T-helper 2 cell treated with Interferon-gamma antibody and Interleukin-4, amounts not matched to agents 5 μg/mL and 100 μg/mL, for 36 hours (primary cell): ENCODE data around the gene CBX8.

Experiments used
- DNase-seq: peaks from one replicate; pipeline ENCODE4 v3.0.0; 2021; ENCODE audit warnings: low spot score
- H3K27ac Mint-ChIP-seq: one replicate; pipeline ENCODE4 v1.8.0; 2021; ENCODE audit warnings: mild to moderate bottlenecking, mixed read lengths
- H3K27me3 Mint-ChIP-seq: one replicate; pipeline ENCODE4 v1.8.0; 2021; ENCODE audit warnings: low read depth, mixed read lengths
- H3K36me3 Mint-ChIP-seq: one replicate; pipeline ENCODE4 v1.8.0; 2021; ENCODE audit warnings: low read depth, mixed read lengths
- H3K4me1 Mint-ChIP-seq: one replicate; pipeline ENCODE4 v1.8.0; 2021; ENCODE audit warnings: low read depth, mixed read lengths
- H3K4me3 Mint-ChIP-seq: one replicate; pipeline ENCODE4 v1.8.0; 2022; ENCODE audit warnings: mild to moderate bottlenecking, moderate library complexity, mixed read lengths
- H3K9me3 Mint-ChIP-seq: one replicate; pipeline ENCODE4 v1.8.0; 2021; ENCODE audit warnings: mixed read lengths

The CBX8 gene

GRCh38 chr17:79749156-79749815, 47.6 kb downstream of the CBX8 start:
- Mint-ChIP-seq H3K4me3 (no peak overlapping the region), H3K36me3 (no peaks in the 10 kb centered on the region), H3K27me3 (peaks cover 50% of the 10 kb centered on the region), H3K9me3 (no peaks in the 10 kb centered on the region), H3K4me1 (peaks cover 12% of the 10 kb centered on the region), H3K27ac (no peak overlapping the region)
- no peak for DNase-seq

- Mint-ChIP-seq H3K4me3 (no peak overlapping the region), H3K27ac (no peak overlapping the region), H3K36me3 (no peaks in the 10 kb centered on the region), H3K27me3 (peaks cover 52% of the 10 kb centered on the region), H3K9me3 (no peaks in the 10 kb centered on the region), H3K4me1 (peaks cover 12% of the 10 kb centered on the region)
- DNase-seq = no peak
Observed at GRCh38 chr17:79748295-79749099, 48.4 kb downstream of the CBX8 start.

DNA sequence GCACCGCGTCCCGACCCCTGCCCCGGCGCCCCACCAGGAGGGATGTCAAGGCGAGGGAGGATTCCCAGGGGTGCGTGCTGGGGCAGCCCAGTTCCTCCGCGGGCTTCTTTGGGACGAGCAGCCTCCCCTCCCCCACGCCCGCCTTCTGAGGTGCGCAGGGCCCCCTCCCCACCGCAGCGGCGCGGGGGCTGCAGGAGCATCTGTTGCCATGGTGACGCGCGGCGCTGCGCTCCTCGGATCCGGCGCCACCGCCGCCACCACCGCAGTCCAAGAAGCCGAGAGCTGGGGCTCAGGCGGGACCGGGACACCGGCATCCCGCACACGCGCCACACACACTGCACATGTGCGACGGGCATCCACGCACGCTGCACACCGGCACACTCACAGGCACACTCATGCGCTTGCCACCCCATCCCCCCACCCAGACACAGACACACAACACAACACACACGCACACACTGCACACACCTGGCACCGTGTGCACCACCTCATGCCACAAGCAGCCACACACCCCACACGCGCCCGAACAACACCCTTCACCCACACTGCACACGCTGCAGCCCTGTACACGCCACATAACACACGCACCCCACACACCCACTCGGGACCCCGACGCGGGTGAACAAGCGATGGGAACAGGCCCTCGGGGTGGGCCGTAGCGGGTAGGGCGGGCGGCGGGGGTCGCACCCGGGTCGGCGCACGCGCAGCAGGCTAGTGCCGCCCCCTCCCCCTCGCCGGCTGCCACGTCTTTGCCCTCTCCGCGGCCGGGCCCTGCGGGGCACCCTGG, 49.2 kb downstream of the CBX8 start:
- peak overlapping the region; percentile 1 for H3K4me3 Mint-ChIP-seq
- H3K4me1 Mint-ChIP-seq = peaks cover 12% of the 10 kb centered on the region
- H3K36me3 Mint-ChIP-seq = no peaks in the 10 kb centered on the region
- H3K27ac Mint-ChIP-seq = no peak overlapping the region
- DNase-seq = no peak
- peaks cover 56% of the 10 kb centered on the region for H3K27me3 Mint-ChIP-seq
- H3K9me3 Mint-ChIP-seq = no peaks in the 10 kb centered on the region

- no peaks in the 10 kb centered on the region for H3K36me3 Mint-ChIP-seq
- H3K4me1 Mint-ChIP-seq = peaks cover 12% of the 10 kb centered on the region
- H3K27me3 Mint-ChIP-seq = peaks cover 54% of the 10 kb centered on the region
- no peak for DNase-seq
- no peaks in the 10 kb centered on the region for H3K9me3 Mint-ChIP-seq
- H3K27ac Mint-ChIP-seq = no peak overlapping the region
- no peak overlapping the region for H3K4me3 Mint-ChIP-seq
Observed at GRCh38 chr17:79746889-79747507, 49.9 kb downstream of the CBX8 start.

DNA sequence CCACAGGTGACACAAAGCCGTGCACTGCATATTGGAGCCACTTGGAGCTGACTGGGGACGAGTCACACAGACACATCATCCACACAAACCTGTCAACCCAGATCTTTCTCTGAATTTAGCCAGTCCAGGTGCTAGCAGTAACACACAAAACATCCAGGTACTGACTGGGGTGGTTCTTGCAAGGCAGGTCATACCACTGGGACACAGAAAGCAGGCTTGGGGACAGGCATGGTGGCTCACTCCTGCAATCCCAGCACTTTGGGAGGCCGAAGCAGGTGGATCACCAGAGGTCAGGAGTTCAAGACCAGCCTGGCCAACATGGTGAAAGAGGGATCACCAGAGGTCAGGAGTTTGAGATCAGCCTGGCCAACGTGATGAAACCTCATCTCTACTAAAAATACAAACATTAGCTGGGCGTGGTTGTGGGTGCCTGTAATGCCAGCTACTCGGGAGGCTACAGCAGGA, 51.2 kb downstream of the CBX8 start:
- peaks cover 47% of the 10 kb centered on the region for H3K27me3 Mint-ChIP-seq
- no peak for DNase-seq
- H3K4me1 Mint-ChIP-seq = peaks cover 12% of the 10 kb centered on the region
- no peaks in the 10 kb centered on the region for H3K9me3 Mint-ChIP-seq
- H3K4me3 Mint-ChIP-seq = peak overlapping the region; percentile 30
- no peaks in the 10 kb centered on the region for H3K36me3 Mint-ChIP-seq
- H3K27ac Mint-ChIP-seq = no peak overlapping the region

DNA sequence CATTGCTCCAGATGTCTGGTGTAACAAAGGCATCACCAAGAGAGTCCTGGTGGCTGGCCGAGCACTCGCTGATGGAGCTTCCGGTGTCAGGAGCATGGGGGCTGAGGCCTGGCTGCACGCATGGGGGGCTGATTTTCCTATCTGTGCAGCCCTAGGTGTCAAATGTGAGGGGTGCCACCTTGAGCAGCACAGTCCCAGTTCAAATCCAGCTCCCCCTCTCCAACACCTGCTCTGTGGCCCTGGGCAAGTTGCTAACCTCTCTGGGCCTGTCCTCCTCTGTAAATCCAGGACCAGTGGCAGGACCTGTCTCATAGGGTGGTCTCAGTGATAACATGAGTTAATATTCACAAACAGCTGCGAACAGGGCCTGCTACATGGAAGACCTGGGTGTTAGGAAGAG, 53.3 kb downstream of the CBX8 start:
- Mint-ChIP-seq H3K27me3 (peaks cover 51% of the 10 kb centered on the region), H3K27ac (no peak overlapping the region)

DNA sequence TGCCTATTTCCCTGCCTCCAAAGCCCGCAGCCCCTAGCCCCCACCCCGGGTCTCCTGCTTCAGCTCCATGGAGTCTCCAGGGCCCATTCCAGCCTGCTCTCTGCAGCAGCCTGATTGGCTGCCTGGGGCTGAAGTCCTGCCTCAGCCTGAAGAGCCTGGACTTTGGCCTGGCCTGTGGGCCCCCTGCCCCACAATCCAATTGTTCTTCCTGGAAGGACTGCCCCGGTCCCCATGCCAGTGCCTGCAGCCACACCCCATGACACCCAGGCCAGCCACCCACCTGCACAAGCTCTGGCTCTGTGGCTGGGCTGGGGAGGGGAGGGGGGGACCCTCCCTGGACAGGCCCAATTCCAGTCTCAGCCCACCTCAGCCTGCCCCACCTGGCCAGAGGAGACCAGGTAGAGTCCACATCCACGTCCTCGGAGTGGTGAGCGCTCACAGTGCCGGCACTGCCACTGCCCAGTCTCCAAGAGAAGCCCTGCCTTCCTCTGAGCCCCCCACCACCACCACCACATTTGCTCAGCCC, 53.9 kb downstream of the CBX8 start:
- Mint-ChIP-seq H3K9me3 (no peaks in the 10 kb centered on the region), H3K4me1 (peaks cover 12% of the 10 kb centered on the region), H3K27me3 (peaks cover 49% of the 10 kb centered on the region), H3K36me3 (no peaks in the 10 kb centered on the region), H3K27ac (no peak overlapping the region), H3K4me3 (no peak overlapping the region)
- DNase-seq = no peak

More for the DNA sequence above, 53.3 kb downstream of the CBX8 start:
- Mint-ChIP-seq H3K4me1 (peaks cover 12% of the 10 kb centered on the region), H3K36me3 (no peaks in the 10 kb centered on the region), H3K4me3 (no peak overlapping the region), H3K9me3 (no peaks in the 10 kb centered on the region)
- DNase-seq = no peak

DNA sequence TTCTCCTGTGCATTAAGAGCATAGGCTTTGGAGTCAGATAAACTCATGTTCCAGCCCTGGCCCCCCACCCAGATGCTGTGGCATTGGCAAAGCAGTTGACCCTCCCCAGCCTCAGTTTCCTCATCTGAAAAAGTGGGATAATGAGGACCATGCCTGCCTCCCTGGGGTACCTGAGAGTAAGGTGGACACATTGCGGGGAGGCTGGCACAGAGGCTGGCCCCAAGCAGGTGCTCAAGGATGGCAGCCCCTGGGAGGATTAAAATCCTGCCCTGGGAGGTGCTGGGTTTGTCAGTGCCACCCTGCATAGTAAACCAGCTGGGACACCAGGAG, 54.3 kb downstream of the CBX8 start:
- Mint-ChIP-seq H3K27ac (no peak overlapping the region), H3K36me3 (no peaks in the 10 kb centered on the region), H3K27me3 (peaks cover 46% of the 10 kb centered on the region), H3K9me3 (no peaks in the 10 kb centered on the region), H3K4me3 (no peak overlapping the region), H3K4me1 (peaks cover 8% of the 10 kb centered on the region)
- DNase-seq = no peak
